ENCODE data around the gene CPA1.

CPA1 gene

GRCh38 chr7:130432886-130433285, 52.6 kb downstream of the CPA1 start:
- no peak for DNase-seq

GRCh38 chr7:130433301-130433700, 53.0 kb downstream of the CPA1 start:
- peak; percentile 40 for DNase-seq

- peak; percentile 43 for DNase-seq
These were observed 55.1 kb downstream of the CPA1 start for GRCh38 chr7:130435311-130435854.

- DNase-seq: no peak
These were observed 56.0 kb downstream of the CPA1 start for GRCh38 chr7:130436253-130436652.
